Nephron (organoid): ENCODE data around the gene MAML3.

Experiments
- H3K27ac Mint-ChIP-seq, 3 experiments: 2 replicates each; pipeline ENCODE4 v1.8.0; 2020; ENCODE audit warnings: mixed read lengths in 3 of 3, mild to moderate bottlenecking in 2 of 3, moderate library complexity in 1 of 3
- H3K27me3 Mint-ChIP-seq: 2 replicates; pipeline ENCODE4 v1.8.0; 2021; ENCODE audit warnings: low read depth, mild to moderate bottlenecking, moderate library complexity, mixed read lengths
- H3K36me3 Mint-ChIP-seq: 2 replicates; pipeline ENCODE4 v1.8.0; 2020; ENCODE audit warnings: low read depth, mixed read lengths
- H3K4me1 Mint-ChIP-seq: 2 replicates; pipeline ENCODE4 v1.8.0; 2020; ENCODE audit warnings: mixed read lengths
- H3K4me3 Mint-ChIP-seq, 3 experiments: 2 replicates each; pipeline ENCODE4 v1.8.0; 2020; ENCODE audit warnings: mild to moderate bottlenecking in 3 of 3, mixed read lengths in 3 of 3, moderate library complexity in 2 of 3
- H3K9me3 Mint-ChIP-seq: 2 replicates; pipeline ENCODE4 v1.8.0; 2020; ENCODE audit warnings: mixed read lengths
- CTCF ChIP-seq, 3 experiments: fragments of 200-600 bp; sonication (generic); IDR thresholded peaks; one replicate each; pipeline ENCODE4 v1.5.0; 2021; ENCODE audit warnings: antibody characterized with exemption in 3 of 3; ENCODE audit not compliant: unreplicated experiment in 3 of 3

Gene MAML3

GRCh38 chr4:139961344-139961946 lies 192.5 kb downstream of the MAML3 start:
- Mint-ChIP-seq H3K36me3 (no peaks in the 10 kb centered on the region), H3K4me1 (peaks cover 46% of the 10 kb centered on the region), H3K27me3 (no peaks in the 10 kb centered on the region), H3K27ac (peak overlapping the region in 1 of 3 experiments; percentile 26), H3K9me3 (no peaks in the 10 kb centered on the region), H3K4me3 (no peak overlapping the region)
- TF ChIP-seq CTCF (IDR thresholded peaks at IDR 0.05; ENCODE audit: unreplicated experiment in 3 of 3), result no peak

DNA sequence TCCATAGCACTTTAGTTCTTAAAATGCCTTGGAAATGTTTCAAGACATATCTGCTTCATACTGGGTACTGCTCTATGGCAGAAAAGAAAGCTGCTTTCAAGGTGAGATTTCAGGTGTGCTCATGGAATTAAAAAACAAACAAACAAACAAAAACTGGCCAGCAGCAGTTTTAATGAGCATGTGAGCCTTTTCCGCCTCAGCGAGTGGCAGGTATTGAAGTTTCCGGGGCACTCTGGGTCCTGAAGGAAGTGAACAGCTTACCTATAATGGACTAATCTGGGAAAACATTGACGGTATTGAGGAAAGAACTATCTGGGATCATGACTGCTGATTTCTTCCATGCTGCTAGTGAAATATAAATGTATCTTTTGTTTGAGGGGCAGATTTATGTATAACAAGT lies 194.6 kb downstream of the MAML3 start:
- Mint-ChIP-seq H3K4me3 (no peak overlapping the region), H3K4me1 (peaks cover 45% of the 10 kb centered on the region), H3K9me3 (no peaks in the 10 kb centered on the region), H3K27ac (peak overlapping the region; percentile 18 to 45 (median 37)), H3K36me3 (no peaks in the 10 kb centered on the region), H3K27me3 (no peaks in the 10 kb centered on the region)
- TF ChIP-seq CTCF (IDR thresholded peaks at IDR 0.05; ENCODE audit: unreplicated experiment in 3 of 3), result no peak

GRCh38 chr4:139958739-139959098 lies 195.3 kb downstream of the MAML3 start:
- Mint-ChIP-seq H3K36me3 (no peaks in the 10 kb centered on the region), H3K9me3 (no peaks in the 10 kb centered on the region), H3K27ac (peak overlapping the region in 2 of 3 experiments; percentile 18 to 37), H3K4me1 (peaks cover 45% of the 10 kb centered on the region), H3K27me3 (no peaks in the 10 kb centered on the region), H3K4me3 (no peak overlapping the region)
- no peak for TF ChIP-seq CTCF (IDR thresholded peaks at IDR 0.05; ENCODE audit: unreplicated experiment in 3 of 3)

GRCh38 chr4:139957986-139958738 lies 195.8 kb downstream of the MAML3 start:
- no peaks in the 10 kb centered on the region for H3K9me3 Mint-ChIP-seq
- H3K27me3 Mint-ChIP-seq, result no peaks in the 10 kb centered on the region
- H3K36me3 Mint-ChIP-seq, result no peaks in the 10 kb centered on the region
- peaks cover 45% of the 10 kb centered on the region for H3K4me1 Mint-ChIP-seq
- no peak overlapping the region for H3K4me3 Mint-ChIP-seq
- no peak for TF ChIP-seq CTCF (IDR thresholded peaks at IDR 0.05; ENCODE audit: unreplicated experiment in 3 of 3)
- no peak overlapping the region for H3K27ac Mint-ChIP-seq

- Mint-ChIP-seq H3K27ac (peak overlapping the region; percentile 78 to 92 (median 90)), H3K9me3 (peaks cover 2% of the 10 kb centered on the region), H3K36me3 (peaks cover 2% of the 10 kb centered on the region), H3K4me3 (no peak overlapping the region), H3K4me1 (peaks cover 40% of the 10 kb centered on the region), H3K27me3 (no peaks in the 10 kb centered on the region)
- TF ChIP-seq CTCF (IDR thresholded peaks at IDR 0.05; ENCODE audit: unreplicated experiment in 3 of 3), result no peak
Measured at GRCh38 chr4:139957065-139957464, 196.9 kb downstream of the MAML3 start.
